OCI-M2 (cell line): Measurements from ENCODE around the gene CPN2.

Experiments
- DNase-seq: peaks from one replicate; lab custom pipeline; 2025; ENCODE audit not compliant: unreplicated experiment; lab: John Stamatoyannopoulos, UW

CPN2 gene

DNA sequence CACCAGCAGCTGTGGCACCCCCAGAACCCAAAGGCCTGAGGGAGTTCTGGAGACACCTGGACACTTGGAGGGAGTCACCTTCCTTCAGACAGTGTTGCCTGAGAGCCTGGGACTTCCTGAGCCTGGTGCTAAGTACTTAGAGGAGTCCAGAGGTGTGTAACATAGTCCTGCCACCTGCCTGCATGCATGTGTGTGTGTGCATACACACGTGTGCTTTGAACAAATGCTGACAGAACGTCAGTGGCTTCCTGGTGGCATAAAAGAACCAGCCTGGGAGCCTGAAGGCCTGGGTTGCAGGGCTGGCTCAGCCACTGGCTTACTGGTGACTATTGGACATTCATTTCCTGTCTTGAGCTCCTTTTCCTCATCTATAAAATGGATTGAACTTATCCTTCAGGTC is 3.2 kb upstream of the CPN2 start:
- no peak for DNase-seq

- DNase-seq: no peak
These were observed 1.6 kb upstream of the CPN2 start for GRCh38 chr3:194352667-194353246.

- DNase-seq: no peak
These were observed 916 bp upstream of the CPN2 start for GRCh38 chr3:194351952-194352536.

- no peak for DNase-seq
These were observed 429 bp downstream of the CPN2 start for GRCh38 chr3:194350726-194351071.

GRCh38 chr3:194348354-194348753 is 2.8 kb downstream of the CPN2 start:
- DNase-seq: no peak

GRCh38 chr3:194346621-194347020 is 4.5 kb downstream of the CPN2 start:
- no peak for DNase-seq

DNA sequence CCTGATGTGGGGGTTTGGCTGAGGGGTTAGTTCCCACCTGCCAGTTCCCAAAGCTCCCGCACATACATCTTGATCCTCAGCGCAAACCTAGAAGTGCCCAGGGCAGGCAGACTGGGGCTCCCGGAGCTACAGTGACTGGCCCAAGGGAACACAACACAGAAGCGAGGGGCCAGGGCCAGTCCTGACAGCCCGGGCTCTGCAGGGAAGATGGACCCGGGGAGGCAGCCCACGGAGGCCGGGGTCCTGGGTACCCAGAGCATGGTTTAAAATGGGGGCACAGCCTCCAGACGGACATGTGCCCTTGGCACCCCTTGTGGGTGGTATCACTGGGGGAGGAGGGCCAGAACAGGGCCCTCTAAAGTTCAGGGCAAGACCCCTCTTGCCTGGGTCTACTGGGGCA is 5.1 kb downstream of the CPN2 start:
- DNase-seq: no peak

DNA sequence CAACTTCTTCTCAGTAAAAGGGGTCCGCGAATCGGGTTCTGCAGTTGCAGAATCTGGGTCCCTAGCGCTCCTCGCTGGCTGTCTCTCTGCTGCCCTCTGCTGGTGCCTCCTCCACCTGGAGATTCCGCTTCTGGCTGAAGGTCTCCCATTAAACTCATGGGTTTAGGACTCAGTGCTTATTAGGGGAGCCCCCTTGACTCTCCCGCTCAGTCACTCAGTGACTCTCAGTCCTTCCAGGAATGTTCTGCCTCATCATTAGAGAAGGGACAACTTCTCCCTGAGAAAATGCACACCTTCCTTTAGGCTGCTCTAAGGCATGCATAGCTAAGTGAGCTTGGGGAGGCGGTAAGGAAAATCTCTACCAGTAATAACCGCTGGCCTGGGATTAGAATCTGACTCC is 7.1 kb downstream of the CPN2 start:
- peak; percentile 20 for DNase-seq

GRCh38 chr3:194343561-194343893 is 7.6 kb downstream of the CPN2 start:
- DNase-seq: no peak

DNA sequence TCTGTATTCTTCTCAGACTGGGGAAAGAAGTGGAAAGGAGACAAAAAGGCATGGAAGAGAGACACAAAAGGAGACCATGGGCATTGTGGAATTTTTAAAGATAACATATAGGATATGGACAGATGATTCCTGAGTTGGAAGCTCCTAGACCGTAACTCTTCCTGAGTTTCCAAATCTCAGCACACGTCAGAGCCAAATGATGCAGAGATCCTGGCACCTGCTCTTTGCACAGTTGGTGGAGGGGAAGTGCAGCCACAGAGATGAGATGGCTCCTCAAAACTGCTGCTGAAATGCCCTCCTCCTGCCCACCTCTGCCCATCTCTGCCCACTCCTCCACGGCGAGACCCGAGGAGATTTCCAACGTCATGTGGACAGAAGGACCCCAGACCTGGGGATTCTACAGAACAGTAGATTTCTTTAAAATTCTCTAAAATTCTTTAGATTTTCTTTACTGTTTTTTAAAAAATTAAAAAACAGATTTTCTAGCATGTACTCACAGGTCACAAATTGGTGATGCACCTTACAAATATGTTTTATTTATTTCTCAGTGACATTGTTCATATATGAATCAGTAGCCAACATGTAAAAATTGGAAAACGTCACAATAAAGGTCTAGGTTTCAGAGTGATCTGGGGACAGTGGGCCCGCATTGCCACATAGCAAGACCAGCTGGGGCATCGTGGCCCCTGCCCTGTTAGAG is 8.1 kb downstream of the CPN2 start:
- no peak for DNase-seq

GRCh38 chr3:194340757-194341400 is 10.2 kb downstream of the CPN2 start:
- no peak for DNase-seq

DNA sequence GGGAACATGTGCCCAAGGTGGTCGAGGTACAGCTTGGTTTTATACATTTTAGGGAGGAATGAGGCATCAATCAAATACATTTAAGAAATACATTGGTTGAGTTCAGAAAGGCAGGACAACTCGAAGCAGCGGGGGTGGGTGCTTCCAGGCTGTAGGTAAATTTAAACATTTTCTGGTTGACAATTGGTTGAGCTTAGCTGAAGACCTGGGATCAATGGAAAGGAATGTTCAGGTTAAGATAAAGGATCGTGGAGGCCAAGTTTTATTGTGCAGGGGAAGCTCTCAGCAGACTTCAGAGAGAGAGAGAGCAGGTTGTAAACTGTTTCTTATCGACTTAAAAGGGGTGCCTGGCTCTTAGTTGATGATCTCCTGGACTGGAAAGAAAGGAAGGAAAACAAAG is 11.3 kb downstream of the CPN2 start:
- no peak for DNase-seq

- DNase-seq: no peak
These were observed 11.8 kb downstream of the CPN2 start for GRCh38 chr3:194339356-194339755.

DNA sequence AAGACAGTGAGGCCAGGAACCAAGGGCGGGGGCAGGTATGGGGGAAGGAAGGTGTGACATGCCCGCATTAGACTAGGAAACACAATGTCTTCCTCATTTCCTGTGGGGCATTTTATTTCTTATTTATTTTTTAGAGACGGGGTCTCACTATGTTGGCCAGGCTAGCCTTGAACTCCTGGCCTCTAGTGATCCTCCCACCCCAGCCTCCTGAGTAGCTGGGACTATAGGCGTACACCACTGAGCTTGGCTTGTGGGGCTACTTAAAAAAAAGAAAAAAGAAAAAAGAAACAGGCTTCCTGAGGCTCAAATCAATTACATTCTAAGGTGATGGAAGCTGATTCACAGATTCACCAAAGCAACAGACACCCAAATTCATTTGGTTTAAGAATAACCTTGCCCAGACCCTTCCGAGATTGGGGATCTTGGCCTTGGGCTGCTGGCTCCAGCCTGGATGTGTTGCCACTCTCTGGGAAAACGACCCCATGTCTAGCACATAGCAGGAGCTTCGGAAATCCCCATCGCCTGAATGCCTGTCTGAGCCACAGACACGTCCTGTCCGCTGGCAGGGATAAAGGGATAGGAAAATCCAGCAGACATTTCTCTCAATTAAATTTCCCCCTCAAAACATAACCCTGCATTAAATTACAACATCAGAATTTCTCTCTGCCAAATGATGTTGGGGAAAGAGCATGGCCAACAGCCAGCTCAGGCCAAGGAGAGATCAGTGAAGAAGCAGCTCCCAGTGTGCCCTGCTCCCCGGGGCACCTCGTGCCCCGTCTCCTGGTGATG is 13.0 kb downstream of the CPN2 start:
- DNase-seq: no peak

- no peak for DNase-seq
These were observed 14.3 kb downstream of the CPN2 start for GRCh38 chr3:194336601-194337355.

GRCh38 chr3:194333981-194334320 is 17.2 kb downstream of the CPN2 start:
- no peak for DNase-seq

DNA sequence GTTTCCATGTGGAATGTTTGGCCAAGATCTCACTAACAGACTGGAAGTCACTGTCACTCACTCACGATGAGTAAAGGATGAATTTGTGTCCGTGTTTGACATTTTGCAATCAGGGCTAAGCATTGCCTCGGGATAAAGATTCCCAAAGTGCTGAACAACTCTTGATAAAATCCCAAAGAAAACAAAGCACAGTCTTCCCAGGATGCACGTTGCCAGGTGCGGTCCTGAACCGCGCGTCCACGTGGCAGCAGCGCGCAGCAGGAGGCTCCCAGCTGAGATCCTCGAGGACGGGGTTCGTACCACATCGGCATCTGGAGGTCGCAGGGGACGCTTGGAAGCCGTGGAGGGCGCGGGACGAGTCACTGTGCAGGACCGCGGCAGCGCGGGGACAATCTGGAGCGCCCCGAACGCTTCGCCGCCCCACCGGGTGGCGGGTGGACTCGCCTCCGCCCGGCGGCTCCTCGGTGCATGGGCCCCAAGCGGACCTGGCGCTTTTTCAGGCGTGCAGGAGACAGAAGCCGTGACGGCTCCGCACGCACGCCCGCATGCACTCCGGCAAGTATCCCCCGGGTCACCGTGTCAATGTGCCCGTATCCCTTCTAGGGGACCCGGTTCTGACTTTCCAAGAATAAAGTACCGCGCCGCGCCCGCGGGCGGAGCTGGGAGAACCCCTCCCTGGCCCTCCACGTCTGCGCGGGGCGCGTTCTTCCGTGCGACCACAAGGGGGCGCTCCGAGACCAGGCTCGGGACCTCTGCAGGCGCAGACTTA is 17.7 kb downstream of the CPN2 start:
- no peak for DNase-seq

DNA sequence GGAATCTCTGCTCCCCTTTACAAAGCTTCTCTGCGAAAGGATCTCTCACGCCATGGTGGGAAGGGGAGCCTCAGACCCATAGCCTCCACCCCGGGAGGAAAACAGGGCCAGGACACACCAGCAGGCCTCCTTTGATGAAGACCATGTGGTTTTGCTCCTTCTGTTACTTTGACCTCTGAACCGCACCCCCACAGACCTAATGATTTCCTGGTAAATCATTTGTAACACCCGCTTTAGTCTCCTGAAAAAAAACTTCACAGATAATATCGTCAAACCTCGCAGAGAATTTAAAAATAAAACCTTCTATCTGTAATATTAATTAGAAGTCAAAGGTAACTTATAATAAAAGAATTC is 18.3 kb downstream of the CPN2 start:
- no peak for DNase-seq

GRCh38 chr3:194330579-194330978 is 20.5 kb downstream of the CPN2 start:
- DNase-seq: no peak

- no peak for DNase-seq
These were observed 21.0 kb downstream of the CPN2 start for GRCh38 chr3:194330160-194330559.
